HUES6 (cell line): ENCODE data around the gene CHML.
"Not testable (repeated sequence)": the region's sequence is repeated elsewhere in the genome, so short reads cannot be mapped to it uniquely, and the experiment has no call there.

Experiments used
- H3K27ac ChIP-seq: 2 replicates; pipeline ENCODE4 v1.7.0; 2013; ENCODE audit warnings: low read depth, mild to moderate bottlenecking, low read length, inconsistent platforms
- H3K27me3 ChIP-seq: 2 replicates; pipeline ENCODE4 v1.6.1; 2013; ENCODE audit warnings: low read length; ENCODE audit not compliant: control insufficient read depth, insufficient read depth
- H3K36me3 ChIP-seq: 2 replicates; pipeline ENCODE4 v1.6.1; 2013; ENCODE audit warnings: low read length; ENCODE audit not compliant: control insufficient read depth, insufficient read depth
- H3K4me1 ChIP-seq: 2 replicates; pipeline ENCODE4 v1.6.1; 2013; ENCODE audit warnings: low read length; ENCODE audit not compliant: control insufficient read depth, insufficient read depth
- H3K4me3 ChIP-seq: 2 replicates; pipeline ENCODE4 v1.5.1; 2013; ENCODE audit warnings: low read depth, low read length
- H3K9ac ChIP-seq: one replicate; pipeline ENCODE4 v1.6.1; 2013; ENCODE audit warnings: mild to moderate bottlenecking, low read length
- H3K9me3 ChIP-seq: 2 replicates; pipeline ENCODE4 v1.6.1; 2013; ENCODE audit warnings: low read depth, low read length; ENCODE audit not compliant: control insufficient read depth, insufficient read depth

Gene CHML

DNA sequence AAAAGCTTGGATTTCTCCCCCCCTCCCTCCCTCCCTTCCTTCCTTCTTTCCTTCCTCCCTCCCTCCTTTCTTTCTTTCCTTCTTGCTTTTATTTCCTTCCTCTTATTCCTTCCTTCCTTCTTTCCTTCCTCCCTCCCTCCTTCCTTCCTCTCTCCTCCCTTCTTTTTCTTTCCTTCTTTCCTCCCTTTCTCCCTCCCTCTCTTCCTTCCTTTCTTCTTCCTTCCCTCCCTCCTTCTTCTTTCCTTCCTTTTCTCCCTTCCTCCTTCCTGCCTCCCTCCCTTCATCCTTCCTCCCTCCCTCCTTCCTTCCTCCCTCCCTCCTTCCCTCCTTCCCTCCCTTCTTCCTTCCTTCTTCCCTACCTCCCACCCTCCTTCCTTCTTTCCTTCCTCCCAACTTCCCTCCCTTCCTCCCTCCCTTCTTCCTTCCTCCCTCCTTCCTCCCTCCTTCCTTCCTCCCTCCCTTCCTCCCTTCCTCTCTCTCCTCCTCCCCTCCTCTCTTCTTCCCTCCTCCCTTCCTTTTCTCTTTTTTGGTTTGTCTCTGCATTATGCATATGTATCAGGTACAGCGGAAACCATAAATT lies 34.7 kb upstream of the CHML start:
- Histone ChIP-seq H3K27ac (no peak overlapping the region), H3K9me3 (no peaks in the 10 kb centered on the region), H3K36me3 (no peaks in the 10 kb centered on the region), H3K9ac (no peak overlapping the region), H3K4me3 (no peak overlapping the region), H3K27me3 (no peaks in the 10 kb centered on the region), H3K4me1 (no peaks in the 10 kb centered on the region)

DNA sequence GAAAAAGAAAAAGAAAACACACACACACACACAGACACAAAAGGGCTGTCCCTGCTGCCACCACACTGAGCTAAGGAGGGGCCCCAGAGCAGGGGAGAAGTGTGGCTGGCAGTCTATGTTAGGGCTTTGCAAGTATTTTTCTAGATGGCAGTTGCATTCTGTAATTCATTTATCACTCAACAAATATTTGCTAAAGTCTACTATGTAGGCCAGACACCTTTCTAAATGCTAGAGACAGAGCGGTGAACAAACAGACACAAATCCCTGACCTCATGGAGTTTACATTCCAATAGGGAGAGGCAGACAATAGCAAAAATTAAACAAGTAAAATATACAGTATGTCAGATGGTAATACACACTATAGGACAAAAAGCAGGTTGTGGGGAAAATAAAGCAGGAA lies 32.1 kb upstream of the CHML start:
- Histone ChIP-seq H3K9me3 (no peaks in the 10 kb centered on the region), H3K27ac (no peak overlapping the region), H3K4me1 (no peaks in the 10 kb centered on the region), H3K36me3 (no peaks in the 10 kb centered on the region), H3K4me3 (no peak overlapping the region), H3K27me3 (no peaks in the 10 kb centered on the region), H3K9ac (no peak overlapping the region)

GRCh38 chr1:241666419-241666818 lies 26.2 kb upstream of the CHML start:
- Histone ChIP-seq H3K27me3 (no peaks in the 10 kb centered on the region), H3K4me1 (no peaks in the 10 kb centered on the region), H3K27ac (no peak overlapping the region), H3K4me3 (no peak overlapping the region), H3K9me3 (no peaks in the 10 kb centered on the region), H3K36me3 (no peaks in the 10 kb centered on the region), H3K9ac (no peak overlapping the region)

GRCh38 chr1:241660424-241660972 lies 20.3 kb upstream of the CHML start:
- Histone ChIP-seq H3K9ac (no peak overlapping the region), H3K36me3 (no peaks in the 10 kb centered on the region)

DNA sequence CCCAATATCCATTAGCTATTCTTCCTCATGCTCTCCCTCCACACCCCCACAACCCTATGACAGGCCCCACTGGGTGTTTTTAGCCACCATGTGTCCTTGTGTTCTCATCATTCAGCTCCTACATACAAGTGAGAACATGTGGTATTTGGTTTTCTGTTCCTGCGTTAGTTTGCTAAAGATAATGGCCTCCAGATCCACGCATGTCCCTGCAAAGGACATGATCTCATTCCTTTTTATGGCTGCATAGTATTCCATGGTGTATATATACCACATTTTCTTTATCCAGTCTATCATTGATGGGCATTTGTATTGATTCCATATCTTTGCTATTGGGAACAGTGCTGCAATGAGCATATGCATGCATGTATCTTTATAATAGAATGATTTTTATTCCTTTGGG lies 18.8 kb upstream of the CHML start:
- not testable (repeated sequence) for H3K9ac ChIP-seq, H3K27me3 ChIP-seq, H3K27ac ChIP-seq, H3K4me1 ChIP-seq, H3K4me3 ChIP-seq, H3K36me3 ChIP-seq, H3K9me3 ChIP-seq

More at GRCh38 chr1:241660424-241660972, 20.3 kb upstream of the CHML start:
- Histone ChIP-seq H3K27me3 (no peaks in the 10 kb centered on the region), H3K9me3 (no peaks in the 10 kb centered on the region), H3K4me1 (no peaks in the 10 kb centered on the region), H3K27ac (no peak overlapping the region), H3K4me3 (no peak overlapping the region)

GRCh38 chr1:241658081-241658793 lies 18.1 kb upstream of the CHML start:
- H3K27me3 ChIP-seq, result no peaks in the 10 kb centered on the region
- H3K36me3 ChIP-seq, result no peaks in the 10 kb centered on the region
- no peaks in the 10 kb centered on the region for H3K9me3 ChIP-seq
- no peak overlapping the region for H3K9ac ChIP-seq
- H3K4me1 ChIP-seq, result no peaks in the 10 kb centered on the region
- no peak overlapping the region for H3K27ac ChIP-seq
- H3K4me3 ChIP-seq, result no peak overlapping the region

GRCh38 chr1:241654641-241655040 lies 14.5 kb upstream of the CHML start:
- H3K4me1 ChIP-seq, result no peaks in the 10 kb centered on the region
- no peak overlapping the region for H3K27ac ChIP-seq
- H3K9me3 ChIP-seq, result no peaks in the 10 kb centered on the region
- H3K4me3 ChIP-seq, result no peak overlapping the region
- H3K27me3 ChIP-seq, result no peaks in the 10 kb centered on the region
- no peak overlapping the region for H3K9ac ChIP-seq
- no peaks in the 10 kb centered on the region for H3K36me3 ChIP-seq

DNA sequence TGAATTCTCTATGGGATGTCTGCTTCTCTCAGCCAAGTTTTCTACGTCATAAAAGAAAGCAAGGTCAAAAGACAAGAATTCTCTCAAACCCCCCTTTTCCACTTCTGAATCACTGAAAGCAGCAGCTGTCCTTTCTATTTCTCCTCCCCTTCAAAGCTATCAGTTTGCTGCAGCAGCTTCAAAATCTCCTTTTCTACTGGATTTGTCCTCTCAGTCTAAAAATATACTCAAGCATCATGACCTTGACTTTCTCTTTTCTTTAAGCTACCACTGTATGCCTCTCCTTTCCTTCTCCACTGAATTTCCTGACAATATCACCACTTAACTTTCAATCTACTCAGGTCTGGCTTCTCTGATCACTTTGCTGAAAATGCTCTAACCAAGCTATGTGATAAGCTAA lies 13.8 kb upstream of the CHML start:
- Histone ChIP-seq H3K9me3 (no peaks in the 10 kb centered on the region), H3K27ac (no peak overlapping the region), H3K4me1 (no peaks in the 10 kb centered on the region), H3K4me3 (no peak overlapping the region), H3K36me3 (no peaks in the 10 kb centered on the region), H3K27me3 (no peaks in the 10 kb centered on the region), H3K9ac (no peak overlapping the region)

GRCh38 chr1:241652012-241652411 lies 11.8 kb upstream of the CHML start, which contains the start of gene WDR64:
Gene WDR64, plus strand, starts transcription at chr1:241652281. Its CDS starts 204 bp downstream, at chr1:241652485.
- H3K9me3 ChIP-seq, result no peaks in the 10 kb centered on the region
- H3K4me3 ChIP-seq, result no peak within 1 kb of the TSS
- no peak within 1 kb of the TSS for H3K9ac ChIP-seq
- H3K27ac ChIP-seq, result no peak within 1 kb of the TSS
- H3K36me3 ChIP-seq, result no peaks in the 10 kb centered on the region
- H3K4me1 ChIP-seq, result no peaks in the 10 kb centered on the region
- H3K27me3 ChIP-seq, result no peaks in the 10 kb centered on the region

DNA sequence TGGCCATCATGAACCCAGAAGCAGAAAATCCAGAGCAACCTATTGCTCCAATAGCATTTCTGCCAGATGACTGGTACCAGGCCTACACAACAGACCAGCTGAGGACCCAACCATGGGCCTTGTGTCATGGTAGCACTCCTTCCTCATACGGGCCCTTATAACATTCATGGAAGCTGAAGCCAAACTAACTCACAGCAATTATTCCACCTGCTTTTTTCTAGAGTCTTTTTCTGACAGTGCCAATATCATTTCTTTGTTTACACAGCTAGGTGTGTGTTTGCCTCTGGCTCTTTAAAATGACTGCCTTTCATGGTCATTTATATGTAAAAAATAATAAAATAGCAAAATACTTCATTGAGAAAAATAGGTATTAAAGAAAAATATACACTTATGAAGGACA lies 8.0 kb upstream of the CHML start:
- no peak overlapping the region for H3K9ac ChIP-seq
- H3K27me3 ChIP-seq, result no peaks in the 10 kb centered on the region
- H3K4me1 ChIP-seq, result no peaks in the 10 kb centered on the region
- H3K27ac ChIP-seq, result no peak overlapping the region
- H3K9me3 ChIP-seq, result no peaks in the 10 kb centered on the region
- H3K36me3 ChIP-seq, result no peaks in the 10 kb centered on the region
- H3K4me3 ChIP-seq, result no peak overlapping the region

DNA sequence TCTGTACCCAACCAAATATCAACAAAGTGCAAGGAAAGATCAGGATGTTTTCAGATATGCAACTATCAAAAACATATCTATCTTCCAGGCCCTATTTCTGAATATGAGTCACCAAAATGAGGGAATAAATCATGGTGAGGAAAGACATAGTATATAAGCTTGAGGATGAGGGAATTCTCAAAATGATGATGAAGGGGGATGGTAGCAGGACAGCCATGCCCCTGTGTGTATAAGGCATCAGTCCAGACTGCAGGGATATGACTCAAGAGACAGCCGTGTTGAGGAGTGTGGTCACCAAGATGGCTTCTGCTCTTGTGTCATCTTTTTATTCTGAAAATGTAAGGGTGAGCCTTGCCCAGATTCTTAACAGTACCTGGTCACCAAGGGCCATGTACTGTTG lies 7.5 kb upstream of the CHML start:
- H3K27me3 ChIP-seq, result no peaks in the 10 kb centered on the region
- H3K36me3 ChIP-seq, result no peaks in the 10 kb centered on the region
- H3K9ac ChIP-seq, result no peak overlapping the region
- H3K4me3 ChIP-seq, result no peak overlapping the region
- H3K27ac ChIP-seq, result no peak overlapping the region
- no peaks in the 10 kb centered on the region for H3K4me1 ChIP-seq
- H3K9me3 ChIP-seq, result no peaks in the 10 kb centered on the region
